Measurements from ENCODE around the gene ERP44. TPM values are rescaled to one million over a fixed set of nuclear protein-coding genes. Genes with fewer than 3 reads are reported as not detected.
A peak's percentile ranks its signal among the peaks of the same experiment; 100 is the strongest.

Gene ERP44
- total RNA-seq, 1 experiment from 2014 or later, result 9.4 TPM

DNA sequence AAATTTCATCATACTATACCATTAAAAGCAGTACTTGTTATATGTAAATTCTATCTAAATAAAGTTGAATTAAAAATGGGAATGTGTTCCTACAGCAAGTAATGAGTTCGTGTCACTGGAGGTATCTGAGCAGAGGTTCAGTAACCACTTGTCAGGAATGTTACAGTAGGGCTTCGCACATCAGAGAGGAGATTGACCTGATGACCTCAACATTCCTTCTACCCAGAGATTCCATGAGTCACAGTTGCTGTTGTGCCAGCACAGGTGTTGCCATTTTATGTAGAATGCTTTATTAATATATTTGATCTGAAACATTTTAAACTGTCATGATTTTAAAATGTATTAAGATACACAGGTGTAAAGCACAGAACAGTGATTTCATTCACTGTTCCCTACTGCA lies 132.1 kb downstream of the ERP44 start:
- no peaks in the 10 kb centered on the region for H3K36me3 ChIP-seq (ENCODE audit: control insufficient read depth in 1 of 2, insufficient read depth in 2 of 2, low read length in 2 of 2)
- ChIA-PET CTCF (no interaction called here), POLR2A (no interaction called here), RAD21 (ENCODE audit: low non-redundant PET in 1 of 2, low total read pairs in 2 of 2, uncharacterized antibody in 2 of 2, unreplicated experiment in 2 of 2) (no interaction called here)
- H3K27ac ChIP-seq (ENCODE audit: low read depth, low read length), result no peak overlapping the region; the same call in 1 of the 2 replicates
- H3K9me2 ChIP-seq (ENCODE audit: insufficient read depth), result no peaks in the 10 kb centered on the region
- H3K4me1 ChIP-seq (ENCODE audit: control insufficient read depth in 1 of 2, insufficient read depth in 2 of 2, low read length in 2 of 2), result peaks cover 15 to 18% of the 10 kb centered on the region in 2 experiments
- H3K79me2 ChIP-seq (ENCODE audit: insufficient read depth, low read length), result no peaks in the 10 kb centered on the region
- H3K9ac ChIP-seq (ENCODE audit: low read length), result no peak overlapping the region; the same call in 1 of the 2 replicates
- no peak overlapping the region for H2AFZ ChIP-seq (ENCODE audit: low read depth, low read length, poor library complexity, severe bottlenecking)
- ATAC-seq (peak; percentile 99), DNase-seq (ENCODE audit: low read depth, low spot score) (peak; percentile 76)
- H3K9me3 ChIP-seq (ENCODE audit: control insufficient read depth in 1 of 2, insufficient read depth in 1 of 2, low read depth in 1 of 2, low read length in 2 of 2), result no peaks in the 10 kb centered on the region
- intact Hi-C loops (cut with micrococcal nuclease), result loop anchor here (10.0 kb wide), 1 partner anchor 142 kb away; the partner anchor contains the start of gene NR4A3
- BruUV-seq (replicated peaks), result no TSS peak
- no peak overlapping the region for H3K4me3 ChIP-seq (replicated peaks in 1 of 2; ENCODE audit: low read depth in 1 of 2, low read length in 2 of 2)
- no peaks in the 10 kb centered on the region for H4K20me1 ChIP-seq (ENCODE audit: insufficient read depth)
- no peaks in the 10 kb centered on the region for H3K27me3 ChIP-seq (ENCODE audit: insufficient read depth, low read length)
- H3K4me2 ChIP-seq (ENCODE audit: low read length), result peak overlapping the region; percentile 45
- TF ChIP-seq EZH2phosphoT487 (IDR thresholded peaks at IDR 0.05; ENCODE audit: borderline replicate concordance), result no peak
- peak; percentile 75 for TF ChIP-seq JUND (IDR thresholded peaks at IDR 0.05)
- TF ChIP-seq CBX3 (IDR thresholded peaks at IDR 0.05; ENCODE audit: low read depth), result peak; percentile 46; the same call in 1 of the 2 replicates
- no peak for TF ChIP-seq EGR1 (IDR thresholded peaks at IDR 0.05; ENCODE audit: low read depth)
- TF ChIP-seq, protein P1, sequence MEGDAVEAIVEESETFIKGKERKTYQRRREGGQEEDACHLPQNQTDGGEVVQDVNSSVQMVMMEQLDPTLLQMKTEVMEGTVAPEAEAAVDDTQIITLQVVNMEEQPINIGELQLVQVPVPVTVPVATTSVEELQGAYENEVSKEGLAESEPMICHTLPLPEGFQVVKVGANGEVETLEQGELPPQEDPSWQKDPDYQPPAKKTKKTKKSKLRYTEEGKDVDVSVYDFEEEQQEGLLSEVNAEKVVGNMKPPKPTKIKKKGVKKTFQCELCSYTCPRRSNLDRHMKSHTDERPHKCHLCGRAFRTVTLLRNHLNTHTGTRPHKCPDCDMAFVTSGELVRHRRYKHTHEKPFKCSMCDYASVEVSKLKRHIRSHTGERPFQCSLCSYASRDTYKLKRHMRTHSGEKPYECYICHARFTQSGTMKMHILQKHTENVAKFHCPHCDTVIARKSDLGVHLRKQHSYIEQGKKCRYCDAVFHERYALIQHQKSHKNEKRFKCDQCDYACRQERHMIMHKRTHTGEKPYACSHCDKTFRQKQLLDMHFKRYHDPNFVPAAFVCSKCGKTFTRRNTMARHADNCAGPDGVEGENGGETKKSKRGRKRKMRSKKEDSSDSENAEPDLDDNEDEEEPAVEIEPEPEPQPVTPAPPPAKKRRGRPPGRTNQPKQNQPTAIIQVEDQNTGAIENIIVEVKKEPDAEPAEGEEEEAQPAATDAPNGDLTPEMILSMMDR (IDR thresholded peaks at IDR 0.05 in 2 of 3, conservative IDR thresholded peaks at IDR 0.05 in 1 of 3; ENCODE audit: borderline replicate concordance in 1 of 3, insufficient read depth in 1 of 3, low read depth in 2 of 3, low read length in 2 of 3), result no peak
- TF ChIP-seq POLR2AphosphoS5 (IDR thresholded peaks at IDR 0.05; ENCODE audit: low read depth, low read length), result peak; percentile 20; the same call in 1 of the 2 replicates
- TF ChIP-seq ZNF274 (IDR thresholded peaks at IDR 0.05; ENCODE audit: low read depth, low read length), result no peak
- peak; percentile 52 for TF ChIP-seq YY1 (IDR thresholded peaks at IDR 0.05; ENCODE audit: extremely low read depth, insufficient replicate concordance, low read depth, low read length)
- TF ChIP-seq TCF7L2 (IDR thresholded peaks at IDR 0.05; ENCODE audit: borderline replicate concordance, extremely low read depth, insufficient read depth, insufficient read length), result peak; percentile 57
- TF ChIP-seq, protein P2, sequence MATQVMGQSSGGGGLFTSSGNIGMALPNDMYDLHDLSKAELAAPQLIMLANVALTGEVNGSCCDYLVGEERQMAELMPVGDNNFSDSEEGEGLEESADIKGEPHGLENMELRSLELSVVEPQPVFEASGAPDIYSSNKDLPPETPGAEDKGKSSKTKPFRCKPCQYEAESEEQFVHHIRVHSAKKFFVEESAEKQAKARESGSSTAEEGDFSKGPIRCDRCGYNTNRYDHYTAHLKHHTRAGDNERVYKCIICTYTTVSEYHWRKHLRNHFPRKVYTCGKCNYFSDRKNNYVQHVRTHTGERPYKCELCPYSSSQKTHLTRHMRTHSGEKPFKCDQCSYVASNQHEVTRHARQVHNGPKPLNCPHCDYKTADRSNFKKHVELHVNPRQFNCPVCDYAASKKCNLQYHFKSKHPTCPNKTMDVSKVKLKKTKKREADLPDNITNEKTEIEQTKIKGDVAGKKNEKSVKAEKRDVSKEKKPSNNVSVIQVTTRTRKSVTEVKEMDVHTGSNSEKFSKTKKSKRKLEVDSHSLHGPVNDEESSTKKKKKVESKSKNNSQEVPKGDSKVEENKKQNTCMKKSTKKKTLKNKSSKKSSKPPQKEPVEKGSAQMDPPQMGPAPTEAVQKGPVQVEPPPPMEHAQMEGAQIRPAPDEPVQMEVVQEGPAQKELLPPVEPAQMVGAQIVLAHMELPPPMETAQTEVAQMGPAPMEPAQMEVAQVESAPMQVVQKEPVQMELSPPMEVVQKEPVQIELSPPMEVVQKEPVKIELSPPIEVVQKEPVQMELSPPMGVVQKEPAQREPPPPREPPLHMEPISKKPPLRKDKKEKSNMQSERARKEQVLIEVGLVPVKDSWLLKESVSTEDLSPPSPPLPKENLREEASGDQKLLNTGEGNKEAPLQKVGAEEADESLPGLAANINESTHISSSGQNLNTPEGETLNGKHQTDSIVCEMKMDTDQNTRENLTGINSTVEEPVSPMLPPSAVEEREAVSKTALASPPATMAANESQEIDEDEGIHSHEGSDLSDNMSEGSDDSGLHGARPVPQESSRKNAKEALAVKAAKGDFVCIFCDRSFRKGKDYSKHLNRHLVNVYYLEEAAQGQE (IDR thresholded peaks at IDR 0.05; ENCODE audit: low read depth), result no peak
- TF ChIP-seq RAD21 (IDR thresholded peaks at IDR 0.05; ENCODE audit: low read depth), result 0 out of 2 replicates have a peak, but pooled peaks have one; percentile 12
- no peak for TF ChIP-seq SRF (IDR thresholded peaks at IDR 0.05; ENCODE audit: low read depth)
- TF ChIP-seq ZFX (IDR thresholded peaks at IDR 0.05), result no peak
- TF ChIP-seq, protein P3, sequence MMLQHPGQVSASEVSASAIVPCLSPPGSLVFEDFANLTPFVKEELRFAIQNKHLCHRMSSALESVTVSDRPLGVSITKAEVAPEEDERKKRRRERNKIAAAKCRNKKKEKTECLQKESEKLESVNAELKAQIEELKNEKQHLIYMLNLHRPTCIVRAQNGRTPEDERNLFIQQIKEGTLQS (IDR thresholded peaks at IDR 0.05), result no peak
- TF ChIP-seq SP1 (IDR thresholded peaks at IDR 0.05; ENCODE audit: low read depth), result peak; percentile 63
- TF ChIP-seq, protein P4, sequence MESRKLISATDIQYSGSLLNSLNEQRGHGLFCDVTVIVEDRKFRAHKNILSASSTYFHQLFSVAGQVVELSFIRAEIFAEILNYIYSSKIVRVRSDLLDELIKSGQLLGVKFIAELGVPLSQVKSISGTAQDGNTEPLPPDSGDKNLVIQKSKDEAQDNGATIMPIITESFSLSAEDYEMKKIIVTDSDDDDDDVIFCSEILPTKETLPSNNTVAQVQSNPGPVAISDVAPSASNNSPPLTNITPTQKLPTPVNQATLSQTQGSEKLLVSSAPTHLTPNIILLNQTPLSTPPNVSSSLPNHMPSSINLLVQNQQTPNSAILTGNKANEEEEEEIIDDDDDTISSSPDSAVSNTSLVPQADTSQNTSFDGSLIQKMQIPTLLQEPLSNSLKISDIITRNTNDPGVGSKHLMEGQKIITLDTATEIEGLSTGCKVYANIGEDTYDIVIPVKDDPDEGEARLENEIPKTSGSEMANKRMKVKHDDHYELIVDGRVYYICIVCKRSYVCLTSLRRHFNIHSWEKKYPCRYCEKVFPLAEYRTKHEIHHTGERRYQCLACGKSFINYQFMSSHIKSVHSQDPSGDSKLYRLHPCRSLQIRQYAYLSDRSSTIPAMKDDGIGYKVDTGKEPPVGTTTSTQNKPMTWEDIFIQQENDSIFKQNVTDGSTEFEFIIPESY (IDR thresholded peaks at IDR 0.05; ENCODE audit: extremely low read depth, insufficient replicate concordance, low read length), result no peak
- TF ChIP-seq SIN3A (IDR thresholded peaks at IDR 0.05; ENCODE audit: low read depth), result no peak
- TF ChIP-seq FOSL1 (IDR thresholded peaks at IDR 0.05; ENCODE audit: low read depth), result peak; percentile 75
- TF ChIP-seq CEBPB (IDR thresholded peaks at IDR 0.05; ENCODE audit: low read depth), result peak; percentile 31; the same call in 1 of the 2 replicates
- TF ChIP-seq POLR2A (IDR thresholded peaks at IDR 0.05; ENCODE audit: borderline replicate concordance, extremely low read depth, insufficient read depth, insufficient read length), result no peak
- TF ChIP-seq EZH2 (IDR thresholded peaks at IDR 0.05), result no peak
- TF ChIP-seq, protein P5, sequence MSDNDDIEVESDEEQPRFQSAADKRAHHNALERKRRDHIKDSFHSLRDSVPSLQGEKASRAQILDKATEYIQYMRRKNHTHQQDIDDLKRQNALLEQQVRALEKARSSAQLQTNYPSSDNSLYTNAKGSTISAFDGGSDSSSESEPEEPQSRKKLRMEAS (IDR thresholded peaks at IDR 0.05), result peak; percentile 65

All from HCT116 (cell line).